ENCODE data around the gene SMPDL3A.

The SMPDL3A gene

DNA sequence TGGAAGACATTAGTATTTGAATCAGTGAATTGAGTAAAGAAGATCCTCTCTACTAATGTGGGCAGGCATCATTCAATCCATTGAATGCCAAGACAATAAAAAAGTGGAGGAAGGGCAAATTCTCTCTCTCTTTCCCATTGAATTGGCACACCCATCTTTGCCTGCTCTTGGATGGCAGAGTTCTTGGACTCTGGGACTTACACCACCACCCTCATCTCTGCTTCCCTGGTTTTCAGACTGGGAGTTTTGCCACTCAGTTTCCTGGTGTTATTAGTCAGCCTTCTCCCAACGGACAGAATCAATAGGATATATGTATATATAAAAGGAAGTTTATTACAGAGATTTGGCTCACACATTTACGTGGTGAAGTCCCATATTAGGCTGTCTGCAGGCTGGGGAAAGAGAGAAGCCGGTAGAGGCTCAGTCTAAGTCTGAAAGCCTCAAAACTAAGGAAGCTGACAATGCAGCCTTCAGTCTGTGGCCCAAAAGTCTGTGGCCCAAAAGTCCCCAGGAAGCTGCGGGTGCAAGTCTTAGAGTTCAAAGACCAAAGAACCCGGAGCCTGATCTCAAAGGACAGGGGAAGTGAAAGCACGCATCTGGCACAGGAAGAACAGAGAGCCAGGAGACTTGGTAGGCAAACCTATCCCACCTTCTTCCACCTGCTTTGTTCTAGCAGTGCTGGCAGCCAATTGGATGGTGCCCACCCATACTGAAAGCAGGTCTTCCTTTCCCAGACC lies 64.4 kb downstream of the SMPDL3A start:
- DNase-seq (ENCODE audit: low read depth in 3 of 3, low spot score in 1 of 3), result no peak
